Parietal lobe (tissue), 2 donors: ENCODE results near the gene NT5C. TPM values are rescaled to one million over a fixed set of nuclear protein-coding genes. Genes with fewer than 3 reads are reported as not detected.

Experiments used
- small RNA-seq: library from RNA; depleted of rRNA; stranded (forward); fragments of <200 nt; gene quantifications from one replicate; pipeline ENCODE3, GENCODE V24; 2014; ENCODE audit warnings: low replicate concordance
- total RNA-seq: library from RNA; depleted of rRNA; stranded (reverse); fragments of >200 nt; gene quantifications from one replicate; pipeline ENCODE4 v1.2.3, GENCODE V29; 2014

Gene NT5C
- 23.2 TPM for total RNA-seq

DNA sequence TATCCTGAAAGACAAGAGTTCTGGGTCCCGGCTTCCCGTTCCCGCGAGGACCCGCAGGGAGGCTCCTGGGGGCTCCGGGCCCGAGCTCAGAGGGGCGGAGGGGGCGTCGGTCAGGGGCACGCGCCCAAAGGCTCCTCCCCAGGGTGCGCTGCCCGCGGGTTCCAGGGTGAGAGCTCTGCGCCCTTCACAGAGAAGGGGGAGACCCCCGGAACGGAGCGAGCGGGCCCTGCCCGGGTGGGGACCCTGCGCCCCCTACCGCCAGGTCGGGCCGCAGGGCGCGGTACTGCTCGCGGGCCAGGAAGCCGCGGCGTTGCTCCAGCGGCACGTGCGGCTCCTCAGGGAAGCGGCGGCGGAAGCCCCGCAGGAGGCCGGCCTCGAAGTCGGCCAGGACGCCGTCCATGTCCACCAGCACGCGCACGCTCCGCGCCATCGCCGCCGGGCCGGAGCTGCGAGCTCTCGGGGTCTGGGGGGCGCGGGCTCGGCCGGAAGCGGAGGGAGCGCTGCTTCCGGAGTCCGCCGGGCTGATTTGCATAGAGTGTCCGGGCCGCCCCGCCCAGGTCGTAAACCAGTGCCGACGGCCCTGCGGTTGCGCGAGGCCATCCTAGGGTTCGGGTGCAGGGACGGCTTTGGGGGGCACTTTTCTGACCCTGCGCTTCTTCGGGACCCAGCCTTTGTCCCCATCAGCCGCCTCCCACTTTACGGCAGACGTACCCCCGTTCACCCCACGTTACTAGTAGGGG is at the start of gene NT5C:
TSS of gene NT5C (minus strand) at position 465 of the 740 bp plus-strand sequence. CDS start at position 430, 35 bp downstream.

DNA sequence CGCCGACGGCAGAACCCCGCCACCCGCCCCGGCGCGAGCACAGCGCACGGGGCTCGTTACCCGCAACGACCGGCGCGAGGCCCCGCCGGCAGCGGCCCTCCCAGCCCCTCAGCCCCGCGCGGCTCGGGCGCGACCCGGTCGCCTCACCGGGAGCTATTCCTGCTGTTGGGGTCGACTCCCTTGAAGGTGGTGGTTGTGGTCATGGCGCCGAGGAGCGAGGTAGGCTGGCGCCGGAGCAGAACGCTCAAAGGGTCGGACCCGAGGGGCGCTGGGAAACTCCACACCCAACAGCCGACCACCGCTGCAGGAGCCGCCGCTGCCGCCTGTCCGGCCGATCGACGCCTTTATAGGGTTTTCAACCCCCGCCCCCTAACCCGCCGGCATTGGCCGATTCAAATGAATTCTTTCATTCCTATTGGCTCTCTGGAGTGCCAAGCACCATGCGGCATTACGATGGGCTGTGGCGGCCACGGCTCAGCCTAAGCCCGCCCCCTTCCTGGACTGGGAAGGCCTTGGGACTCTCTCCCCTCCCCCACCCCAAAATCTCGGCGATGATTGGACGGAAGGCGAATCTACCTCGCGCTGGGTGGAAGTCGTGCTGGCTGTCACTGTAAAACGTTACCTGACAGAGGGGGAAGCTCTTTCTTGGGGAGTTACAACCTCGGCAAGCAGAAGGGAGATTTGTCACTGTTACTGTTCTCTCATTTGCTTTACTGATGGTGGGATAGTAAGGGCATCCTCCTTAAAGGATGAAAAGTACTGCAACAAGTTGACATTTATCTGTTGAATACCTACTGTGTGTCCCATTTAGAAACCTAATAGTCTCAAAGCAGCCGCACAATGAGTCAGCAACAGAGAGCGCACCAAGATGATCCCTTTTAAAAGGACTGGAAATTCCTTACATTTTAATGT is 22.9 kb upstream of the NT5C start, which contains the start of gene JPT1:
TSS of gene JPT1 (minus strand) at position 318 of the 912 bp plus-strand sequence. CDS start at position 203, 115 bp downstream.

GRCh38 chr17:75109407-75110233 is 21.9 kb downstream of the NT5C start, which contains the start of gene ARMC7:
ARMC7 (plus strand) TSS chr17:75109969; CDS start chr17:75110289, 320 bp downstream.

DNA sequence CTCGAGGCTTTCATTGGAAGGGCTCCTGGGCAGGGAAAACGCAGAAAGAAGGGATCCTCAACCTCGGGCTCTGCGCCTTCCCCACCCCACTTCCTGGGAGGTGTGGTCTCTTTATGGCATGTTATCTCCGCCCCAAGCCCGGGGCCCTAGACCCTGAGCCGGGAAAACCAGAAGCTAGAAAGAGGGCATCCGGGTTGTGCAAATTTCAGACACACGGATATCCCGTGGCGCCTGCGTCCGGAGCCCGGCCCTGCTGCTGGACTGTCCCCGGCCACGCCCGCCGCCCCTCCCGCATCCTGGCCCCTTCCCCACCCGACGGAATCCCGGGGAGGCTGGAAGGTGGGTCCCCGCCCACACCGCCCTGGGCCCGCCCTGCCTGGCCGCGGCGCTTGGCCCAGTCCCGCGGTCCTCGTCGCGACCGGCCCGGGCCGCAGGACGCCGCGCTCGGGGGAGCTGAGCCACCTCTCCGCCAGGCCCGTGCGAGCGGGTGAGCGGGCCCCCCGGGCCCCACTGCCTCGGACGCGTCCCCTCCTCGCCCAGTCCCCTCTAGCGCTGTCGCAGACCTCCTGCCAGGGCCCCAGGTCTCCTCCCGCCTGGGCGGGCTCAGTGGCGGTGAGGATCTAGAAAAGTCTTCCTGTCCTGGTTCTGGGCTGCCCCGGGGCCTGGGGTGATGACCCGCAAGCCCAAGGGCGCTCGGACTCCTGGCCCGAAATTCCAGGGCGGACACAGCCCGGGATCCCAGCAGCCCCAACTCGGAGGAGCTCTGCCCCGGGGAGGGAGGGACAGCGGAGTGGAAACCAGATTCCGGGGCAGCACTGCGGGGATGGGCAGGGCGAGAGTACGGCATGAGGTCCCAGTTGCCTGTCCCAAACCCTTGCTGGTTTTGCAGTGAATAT is 43.7 kb downstream of the NT5C start, which contains the start of gene SLC16A5:
TSS of gene SLC16A5 (plus strand) at position 397 of the 896 bp plus-strand sequence. CDS start 5,683 bp downstream, outside the sequence.

Small RNA genes within 50 kb of the gene (small RNA-seq; reads per million reads assigned to genes)
- not detected for gene RF00019

Other genes with a start within 250 kb of the NT5C start
- not detected for gene FADS6, start 238.1 kb downstream of the NT5C start, total RNA-seq
- not detected for gene USH1G, start 208.5 kb downstream of the NT5C start, total RNA-seq
- gene OTOP2, start 207.5 kb downstream of the NT5C start, total RNA-seq = not detected
- not detected for gene OTOP3, start 195.8 kb downstream of the NT5C start, total RNA-seq
- 30.4 TPM for gene HID1, start 159.0 kb downstream of the NT5C start, total RNA-seq
- 8.8 TPM for gene CDR2L, start 144.1 kb downstream of the NT5C start, total RNA-seq
- 11.3 TPM for gene MRPL58, start 119.1 kb downstream of the NT5C start, total RNA-seq
- gene ATP5PD, start 84.8 kb downstream of the NT5C start, total RNA-seq = 92.0 TPM
- gene KCTD2, start 84.5 kb downstream of the NT5C start, total RNA-seq = 34.1 TPM
- 1.3 TPM for gene SLC16A5, start 43.8 kb downstream of the NT5C start, total RNA-seq
- 4.7 TPM for gene ARMC7, start 21.8 kb downstream of the NT5C start, total RNA-seq
- 451 TPM for gene JPT1, start 22.8 kb upstream of the NT5C start, total RNA-seq
- gene SUMO2, start 51.2 kb upstream of the NT5C start, total RNA-seq = 135 TPM
- gene NUP85, start 73.9 kb upstream of the NT5C start, total RNA-seq = 38.8 TPM
- 16.3 TPM for gene GGA3, start 129.9 kb upstream of the NT5C start, total RNA-seq
- gene MRPS7, start 130.1 kb upstream of the NT5C start, total RNA-seq = 29.4 TPM
- 6.9 TPM for gene MIF4GD, start 139.5 kb upstream of the NT5C start, total RNA-seq
- 11.9 TPM for gene SLC25A19, start 157.7 kb upstream of the NT5C start, total RNA-seq